Raji (cell line): Measurements from ENCODE around the gene HFE.

Source experiments
- POLR2A ChIP-seq: IDR thresholded peaks from 2 replicates; pipeline ENCODE4 v1.6.1; 2011; ENCODE audit warnings: low read depth, low read length, control low read depth; ENCODE audit not compliant: insufficient read depth

Gene HFE

GRCh38 chr6:26087284-26088115, at the start of gene HFE:
Gene HFE (plus strand): TSS chr6:26087429. CDS start chr6:26087441, 12 bp downstream.
- no peak for TF ChIP-seq POLR2A

- no peak for TF ChIP-seq POLR2A
Measured at GRCh38 chr6:26041946-26042345, 45.3 kb upstream of the HFE start.

- no peak for TF ChIP-seq POLR2A
Measured at GRCh38 chr6:26043384-26044139, 43.7 kb upstream of the HFE start.

- TF ChIP-seq POLR2A, result no peak
Measured at GRCh38 chr6:26044140-26045064, 42.8 kb upstream of the HFE start.

GRCh38 chr6:26045065-26045927, 41.9 kb upstream of the HFE start:
- no peak for TF ChIP-seq POLR2A

GRCh38 chr6:26045928-26046368, 41.3 kb upstream of the HFE start:
- TF ChIP-seq POLR2A, result no peak

- TF ChIP-seq POLR2A, result no peak
Measured at GRCh38 chr6:26048590-26048989, 38.6 kb upstream of the HFE start.

- TF ChIP-seq POLR2A, result no peak
Measured at GRCh38 chr6:26051665-26052310, 35.4 kb upstream of the HFE start.

- no peak for TF ChIP-seq POLR2A
Measured at GRCh38 chr6:26053992-26054780, 33.0 kb upstream of the HFE start.

- TF ChIP-seq POLR2A, result peak; percentile 64
Measured at GRCh38 chr6:26054781-26055718, 32.2 kb upstream of the HFE start.

GRCh38 chr6:26055719-26056582, 31.3 kb upstream of the HFE start:
- peak; percentile 97 for TF ChIP-seq POLR2A
